ENCODE results near the gene GRIN1. TPM values are rescaled to one million over a fixed set of nuclear protein-coding genes. Genes with fewer than 3 reads are reported as not detected.

Gene GRIN1
- total and polyA plus RNA-seq, 2 of the 8 experiments (the other 6 are each of a cell fraction or from before 2014, with no cell fraction given) = 0.48 to 2.1 TPM

- no peak for TF ChIP-seq SAP30 (IDR thresholded peaks at IDR 0.05; ENCODE audit: insufficient read depth, insufficient replicate concordance, low read length)
These were observed 35.1 kb downstream of the GRIN1 start (continued) for GRCh38 chr9:137173796-137174664.

Measured in H1 (cell line).